Activated CD4-positive, alpha-beta T cell treated with anti-CD3 and anti-CD28 coated beads, Interleukin-2, amount 50 U/mL, for 48 hours (primary cell): ENCODE measurements around the gene DES.
"Not testable (repeated sequence)": the region's sequence is repeated elsewhere in the genome, so short reads cannot be mapped to it uniquely, and the experiment has no call there.

Experiments
- DNase-seq, 2 experiments: peaks; one replicate each; pipeline ENCODE4 v3.0.0-alpha.2; 2020

Gene DES

GRCh38 chr2:219418155-219419011 is at the start of gene DES:
Gene DES (plus strand): TSS chr2:219418377. CDS start chr2:219418463, 86 bp downstream.
- no peak for DNase-seq

DNA sequence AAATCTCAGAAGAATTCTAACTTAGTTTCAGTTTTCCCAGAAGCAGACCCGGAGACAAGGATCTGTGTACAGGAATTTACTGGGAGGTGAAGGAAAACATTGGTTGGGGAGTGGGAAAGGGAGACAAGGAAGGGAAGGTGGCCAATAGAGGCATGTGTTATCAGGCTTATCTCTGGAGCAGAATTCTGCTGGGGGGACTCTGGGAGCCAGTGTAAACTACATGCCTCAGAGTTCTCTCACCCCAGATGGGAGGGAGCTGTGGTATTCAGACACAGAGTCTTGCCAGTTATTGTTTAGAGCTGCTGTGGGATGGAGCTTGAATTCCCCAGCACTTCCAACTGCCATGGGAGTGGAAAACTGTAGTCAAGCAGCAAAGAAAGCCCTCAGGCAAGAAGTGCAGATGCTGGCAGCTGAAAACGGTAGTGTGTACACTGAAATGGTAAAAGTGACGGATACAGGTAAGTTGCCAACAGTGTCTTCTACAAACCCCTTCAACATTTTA is 49.4 kb upstream of the DES start:
- DNase-seq, result no peak

DNA sequence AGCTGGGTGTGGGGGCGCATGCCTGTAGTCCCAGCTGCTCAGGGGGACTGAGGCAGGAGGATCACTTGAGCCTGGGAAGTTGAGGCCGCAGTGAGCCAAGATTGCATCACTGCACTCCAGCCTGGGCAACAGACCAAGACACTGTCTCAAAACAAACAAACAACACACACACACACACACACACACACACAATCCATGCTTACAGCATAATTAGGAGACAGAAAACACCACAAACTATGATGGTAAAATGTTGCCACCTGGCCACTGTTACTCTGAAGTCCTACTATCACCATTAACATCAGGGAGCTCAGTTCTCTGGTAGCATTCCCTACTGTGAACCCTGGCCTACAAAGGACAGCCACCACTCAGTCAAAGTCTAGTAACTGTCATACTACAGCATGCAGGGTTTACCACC is 48.7 kb upstream of the DES start:
- no peak for DNase-seq

DNA sequence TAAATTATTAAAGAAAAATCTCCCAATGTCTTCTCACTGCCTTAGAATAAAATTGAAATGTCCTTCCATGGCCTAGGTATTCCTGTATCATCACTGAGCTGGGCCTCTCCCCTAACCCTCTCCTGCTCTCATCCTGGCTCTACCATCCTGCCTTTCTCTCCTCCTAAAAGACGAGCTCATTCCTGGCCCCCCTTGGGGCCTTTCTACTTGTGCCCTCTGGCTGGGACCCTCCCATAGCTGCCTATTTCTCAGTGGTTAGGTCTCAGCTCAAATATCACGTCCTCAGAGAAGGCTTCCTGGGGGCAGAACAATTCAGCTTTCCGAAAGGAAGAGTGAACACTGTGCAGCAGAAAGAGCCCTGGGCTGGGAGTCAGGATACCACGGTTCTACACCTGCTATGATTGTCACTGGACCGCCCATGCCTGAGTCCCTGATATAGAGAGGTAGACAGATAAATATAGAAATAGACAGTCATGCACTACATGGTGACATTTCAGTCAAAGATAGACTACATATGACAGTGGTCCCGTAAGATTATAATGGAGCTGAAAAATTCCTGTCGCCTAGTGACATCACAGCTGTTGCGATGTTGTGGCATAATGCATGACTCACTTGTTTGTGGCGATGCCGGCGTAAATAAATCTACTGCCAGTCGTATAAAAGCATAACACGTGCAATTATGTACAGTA is 39.9 kb upstream of the DES start:
- DNase-seq, result no peak

DNA sequence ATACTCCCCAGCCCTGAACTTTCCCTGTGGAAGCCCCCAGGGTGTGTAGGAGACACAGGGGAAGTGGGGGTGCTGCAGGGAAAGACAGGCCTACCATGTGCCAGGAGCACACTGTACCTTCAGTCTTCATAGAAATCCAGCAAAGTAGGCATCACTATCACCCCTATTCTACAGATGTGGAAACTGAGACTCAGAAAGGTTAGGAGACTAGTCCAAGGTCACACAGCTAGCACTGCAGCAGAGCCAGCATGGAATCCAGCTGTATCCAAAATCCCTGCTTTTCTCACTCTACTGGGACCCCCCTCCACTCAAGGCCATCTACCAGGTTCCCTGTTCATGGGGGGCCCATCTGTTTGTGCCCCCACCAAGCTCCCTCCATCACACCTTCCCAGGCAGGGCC is 37.3 kb upstream of the DES start:
- DNase-seq, result no peak

GRCh38 chr2:219381448-219381847 is 36.7 kb upstream of the DES start:
- DNase-seq, result no peak

DNA sequence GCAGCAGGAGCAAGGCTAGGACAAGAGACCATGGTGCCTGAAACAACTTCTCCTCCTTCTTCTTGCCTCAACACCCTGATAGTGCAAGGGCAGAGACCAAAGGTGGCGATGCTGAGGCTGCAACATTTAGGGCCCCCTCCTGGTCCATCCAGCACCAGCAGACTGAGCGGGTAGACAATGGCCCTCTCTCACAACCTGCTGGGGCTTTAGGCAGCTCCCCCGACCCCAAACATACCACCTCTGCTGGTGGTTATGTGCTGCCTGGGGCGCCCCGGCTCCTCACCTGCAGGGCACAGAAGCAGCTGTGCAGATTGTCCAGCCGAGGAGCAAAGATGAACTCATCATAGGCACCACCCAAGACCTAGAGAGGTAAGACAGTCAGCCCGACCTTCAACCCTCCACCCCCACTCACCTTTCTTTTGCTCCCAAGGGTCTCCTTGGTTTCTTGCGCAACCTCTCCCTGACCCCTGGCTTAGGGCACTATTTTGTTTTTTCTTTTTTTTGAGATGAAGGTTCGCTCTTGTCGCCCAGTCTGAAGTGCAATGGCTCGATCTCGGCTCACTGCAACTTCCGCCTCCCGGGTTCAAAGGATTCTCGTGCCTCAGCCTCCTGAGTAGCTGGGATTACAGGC is 34.0 kb upstream of the DES start:
- DNase-seq, result no peak

- DNase-seq, result no peak
These were observed 33.3 kb upstream of the DES start for GRCh38 chr2:219384859-219385258.

DNA sequence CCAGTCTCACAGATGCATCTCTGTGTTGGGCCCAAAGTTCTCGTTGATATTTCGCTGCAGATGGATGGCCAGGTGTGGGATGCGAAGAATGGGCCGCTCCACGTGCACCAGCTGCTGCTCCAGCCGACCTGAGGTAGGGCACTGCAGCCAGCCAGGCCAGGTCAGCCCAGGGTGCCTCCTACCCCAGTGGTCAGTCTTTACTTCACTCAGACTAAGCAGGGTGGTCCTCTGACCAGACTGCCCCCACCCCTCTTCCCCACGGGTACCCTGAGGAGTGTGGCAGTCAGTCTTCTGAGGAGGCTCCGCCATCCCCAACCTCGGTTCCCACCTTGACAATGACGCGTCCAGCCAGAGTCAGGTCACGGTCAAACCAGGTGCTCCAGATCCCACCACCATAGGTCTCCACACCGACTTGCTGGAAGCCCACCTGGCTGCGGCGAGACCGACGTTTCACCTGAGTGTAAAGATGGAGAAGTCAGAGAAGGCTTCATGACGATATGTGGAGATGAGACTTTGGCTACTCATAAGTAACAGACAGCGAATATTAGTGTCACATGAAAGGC is 32.1 kb upstream of the DES start:
- no peak for DNase-seq

GRCh38 chr2:219386532-219387280 is 31.5 kb upstream of the DES start:
- peak in 1 of 2 experiments; percentile 9 for DNase-seq

DNA sequence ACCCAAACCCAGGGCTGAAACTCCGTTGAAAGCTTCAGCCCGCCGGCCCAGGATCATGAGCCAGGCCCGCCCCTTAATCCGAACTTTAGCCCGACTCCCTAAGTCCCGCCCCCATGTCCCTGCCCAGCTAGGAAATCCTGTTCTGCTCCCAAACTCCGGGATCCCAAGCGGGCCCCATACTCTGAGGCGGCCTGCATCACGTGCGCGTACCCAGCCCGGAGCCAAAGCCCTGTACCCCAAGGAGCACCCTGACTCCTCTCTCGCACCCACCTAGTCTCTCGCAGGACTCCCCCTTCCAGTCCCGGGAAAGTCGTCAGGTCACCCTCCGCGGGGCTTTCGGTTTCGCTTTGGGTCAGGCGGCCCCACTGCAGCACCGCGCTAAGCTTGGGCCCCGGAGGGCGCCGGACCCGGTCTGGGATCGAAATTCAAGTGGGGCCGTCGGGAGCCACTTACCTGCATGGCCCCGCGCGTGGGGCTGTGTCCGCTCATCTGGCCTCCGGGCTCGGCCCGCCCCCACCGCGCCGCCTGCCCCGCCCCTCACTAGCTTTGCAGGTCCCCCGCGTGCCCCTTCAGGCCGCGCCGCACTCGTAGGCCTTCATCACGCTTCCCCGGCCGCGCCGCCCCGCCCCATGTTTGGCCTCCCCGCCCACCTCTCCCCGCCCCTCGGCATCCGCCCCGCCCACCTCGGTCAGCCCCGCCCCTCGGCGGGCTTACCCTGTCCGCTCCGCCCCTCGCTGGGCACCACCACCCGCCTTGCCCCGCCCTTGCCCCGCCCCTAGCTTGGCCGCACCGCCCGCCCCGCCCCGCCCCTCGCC is 30.7 kb upstream of the DES start, which contains the start of gene DNPEP:
TSS of gene DNPEP (minus strand) at position 607 of the 815 bp plus-strand sequence. CDS start at position 489, 118 bp downstream.
- DNase-seq, result peak; percentile 78 to 84

DNA sequence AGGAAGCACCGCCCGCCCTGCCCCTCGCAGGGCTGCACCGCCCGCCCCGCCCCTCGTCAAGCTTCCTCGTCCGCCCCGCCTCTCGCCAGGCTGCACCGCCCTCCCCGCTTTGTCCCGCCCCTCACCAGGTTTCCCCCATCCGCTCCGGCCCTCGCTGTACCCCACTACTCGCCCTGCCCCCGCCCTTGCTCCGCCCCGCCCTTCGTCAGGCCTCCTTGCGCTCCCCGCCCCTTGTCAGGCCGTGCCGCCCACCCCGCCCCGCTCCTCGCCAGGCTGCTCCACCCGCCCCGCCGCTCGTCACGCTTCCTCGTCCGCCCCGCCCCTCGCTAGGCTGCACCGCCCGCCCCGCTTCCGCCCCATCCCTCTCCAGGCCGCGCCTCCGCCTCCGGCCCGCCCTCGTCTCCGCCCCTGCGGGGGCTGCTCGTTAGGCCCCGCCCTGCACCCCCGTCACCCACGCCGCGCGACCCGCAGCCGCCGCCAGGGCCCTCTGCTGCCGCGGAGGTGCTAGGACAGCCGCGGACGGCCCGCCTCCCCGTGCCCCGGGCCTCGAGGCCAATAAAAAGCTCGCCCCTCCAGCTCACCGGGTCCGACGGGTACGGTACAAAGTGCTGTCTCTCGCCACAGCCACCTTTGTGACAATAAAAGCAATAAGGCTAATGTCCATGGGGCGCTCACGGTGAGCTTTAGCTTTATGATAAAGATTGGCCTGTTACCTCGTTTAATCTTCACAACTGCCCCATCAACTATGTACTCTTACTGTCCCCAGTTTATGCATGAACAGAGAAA is 29.9 kb upstream of the DES start:
- DNase-seq, result peak; percentile 99

DNA sequence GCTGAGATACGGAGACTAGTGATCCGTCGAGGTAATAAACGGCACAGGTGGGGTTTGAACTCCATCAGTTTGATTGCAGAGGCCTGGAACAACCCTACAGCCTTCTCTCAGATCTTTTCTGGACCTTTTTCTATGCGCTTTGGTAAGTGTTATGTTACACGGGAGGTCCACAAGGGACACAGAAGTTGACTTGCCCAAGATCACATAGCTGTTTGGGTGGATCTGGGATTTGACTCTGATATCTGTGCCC is 29.3 kb upstream of the DES start:
- no peak for DNase-seq

DNA sequence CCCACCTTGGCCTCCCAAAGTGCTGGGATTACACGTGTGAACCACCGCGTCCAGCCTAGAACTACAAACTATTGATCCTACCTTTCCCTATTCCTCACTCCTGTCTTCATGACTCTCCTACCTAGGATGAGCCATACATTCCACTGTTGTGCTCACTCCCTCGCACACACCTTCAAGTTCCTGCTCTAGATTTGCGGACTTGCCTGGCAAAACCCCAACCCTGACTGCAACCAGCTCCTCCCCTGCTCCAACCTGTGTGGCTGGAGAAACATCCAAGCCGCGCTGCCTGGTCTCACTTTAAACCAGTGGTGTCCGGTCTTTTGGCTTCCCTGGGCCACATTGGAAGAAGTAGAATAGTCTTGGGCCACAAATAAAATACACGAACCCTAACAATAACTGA is 25.4 kb upstream of the DES start:
- DNase-seq, result no peak

GRCh38 chr2:219395056-219395455 is 23.1 kb upstream of the DES start:
- not testable (repeated sequence) for DNase-seq

GRCh38 chr2:219395609-219396008 is 22.6 kb upstream of the DES start:
- DNase-seq, result no peak

- no peak for DNase-seq
These were observed 21.2 kb upstream of the DES start for GRCh38 chr2:219396863-219397457.

- DNase-seq, result no peak
These were observed 19.3 kb upstream of the DES start for GRCh38 chr2:219398721-219399363.

DNA sequence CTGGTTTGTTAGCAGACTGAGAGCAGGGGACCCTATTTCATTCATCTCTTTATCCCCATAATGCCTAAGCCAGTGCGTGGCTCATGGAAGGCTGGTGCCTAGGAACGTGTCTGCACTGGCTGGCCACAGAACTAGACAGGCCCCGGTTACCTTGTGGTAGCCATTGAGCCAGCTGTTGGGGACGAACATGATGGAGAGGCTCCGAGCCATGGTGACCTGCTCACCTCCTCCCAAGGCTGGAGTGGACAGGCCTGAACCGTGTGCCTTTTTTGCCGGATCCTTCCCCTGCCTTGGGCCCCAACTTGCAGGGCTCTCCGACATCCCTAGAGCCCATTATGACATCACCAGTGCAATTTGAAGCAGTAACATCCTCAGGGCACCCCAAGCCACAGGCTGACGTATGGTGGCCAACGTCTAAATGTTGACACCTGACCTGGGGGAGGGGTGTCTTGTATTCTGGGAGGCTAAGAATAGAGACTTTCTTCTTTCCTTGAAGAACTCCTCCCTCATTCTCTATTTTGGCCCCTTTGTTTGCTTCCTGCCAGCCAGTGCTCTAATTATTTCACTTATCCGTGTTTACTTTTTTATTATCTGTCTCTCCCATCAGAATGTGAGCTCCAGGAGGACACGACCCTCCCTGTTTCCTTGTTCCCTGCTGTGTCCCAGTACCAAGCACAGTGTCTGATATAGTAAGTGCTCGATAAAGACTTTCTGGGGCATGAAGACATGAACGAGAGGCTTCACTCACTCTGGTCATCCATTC is 18.3 kb upstream of the DES start:
- DNase-seq, result no peak
